KMS-11 (cell line): ENCODE data around the gene HEPHL1.

Experiments
- H2AFZ ChIP-seq: fragments of 200-600 bp; sonication (generic); 2 replicates; pipeline ENCODE4 v1.6.1; 2016; ENCODE audit warnings: antibody characterized with exemption, mixed run types, low read depth
- H3K27ac ChIP-seq: fragments of 200-600 bp; sonication (generic); 2 replicates; pipeline ENCODE4 v1.6.1; 2016; ENCODE audit warnings: mild to moderate bottlenecking, mixed run types
- H3K27me3 ChIP-seq: fragments of 200-600 bp; sonication (generic); 2 replicates; pipeline ENCODE4 v1.6.1; 2017; ENCODE audit warnings: mild to moderate bottlenecking, low read depth, mixed run types, moderate library complexity; ENCODE audit not compliant: insufficient read depth
- H3K36me3 ChIP-seq: fragments of 200-600 bp; sonication (generic); 2 replicates; pipeline ENCODE4 v1.6.1; 2017; ENCODE audit warnings: mild to moderate bottlenecking, mixed run types; ENCODE audit not compliant: insufficient read depth
- H3K4me1 ChIP-seq: fragments of 200-600 bp; sonication (generic); 2 replicates; pipeline ENCODE4 v1.6.1; 2016; ENCODE audit warnings: mild to moderate bottlenecking, low read depth, mixed run types; ENCODE audit not compliant: poor library complexity, severe bottlenecking
- H3K4me2 ChIP-seq: fragments of 200-600 bp; sonication (generic); 2 replicates; pipeline ENCODE4 v1.7.0; 2016; ENCODE audit warnings: mild to moderate bottlenecking, mixed run types
- H3K4me3 ChIP-seq: fragments of 200-600 bp; sonication (generic); IDR thresholded peaks from 2 replicates; pipeline ENCODE4 v1.6.1; 2017; ENCODE audit warnings: low read depth, low read length, mixed read lengths; ENCODE audit not compliant: insufficient read depth
- H3K79me2 ChIP-seq: fragments of 200-600 bp; sonication (generic); 2 replicates; pipeline ENCODE4 v1.6.1; 2016; ENCODE audit warnings: low read depth, mixed run types; ENCODE audit not compliant: insufficient read depth
- H3K9ac ChIP-seq: fragments of 200-600 bp; sonication (generic); 2 replicates; pipeline ENCODE4 v1.6.1; 2016; ENCODE audit warnings: mild to moderate bottlenecking, mixed run types
- H4K20me1 ChIP-seq: fragments of 200-600 bp; sonication (generic); 2 replicates; pipeline ENCODE4 v1.6.1; 2016; ENCODE audit warnings: mild to moderate bottlenecking, mixed run types; ENCODE audit not compliant: insufficient read depth
- CTCF ChIP-seq: fragments of 200-600 bp; sonication (generic); conservative IDR thresholded peaks from 2 replicates; pipeline ENCODE4 v1.6.1; 2017; ENCODE audit warnings: low read depth, mild to moderate bottlenecking, antibody characterized with exemption, low read length, moderate library complexity, mixed read lengths

The HEPHL1 gene

GRCh38 chr11:94120946-94121345 lies 99.8 kb downstream of the HEPHL1 start:
- no peak overlapping the region for H3K4me3 ChIP-seq
- TF ChIP-seq CTCF = no peak
- no peak overlapping the region for H3K27ac ChIP-seq
- no peaks in the 10 kb centered on the region for H3K4me1 ChIP-seq
- no peaks in the 10 kb centered on the region for H3K36me3 ChIP-seq
- H2AFZ ChIP-seq = no peak overlapping the region
- H3K79me2 ChIP-seq = no peaks in the 10 kb centered on the region
- H3K9ac ChIP-seq = no peak overlapping the region
- H3K4me2 ChIP-seq = no peak overlapping the region
- no peaks in the 10 kb centered on the region for H3K27me3 ChIP-seq
- H4K20me1 ChIP-seq = no peaks in the 10 kb centered on the region

- Histone ChIP-seq H4K20me1 (no peaks in the 10 kb centered on the region), H3K79me2 (no peaks in the 10 kb centered on the region; the same call in 1 of the 2 replicates), H3K4me2 (no peak overlapping the region), H3K36me3 (no peaks in the 10 kb centered on the region), H2AFZ (no peak overlapping the region), H3K4me1 (peaks cover 17% of the 10 kb centered on the region), H3K4me3 (no peak overlapping the region), H3K27me3 (no peaks in the 10 kb centered on the region), H3K27ac (no peak overlapping the region), H3K9ac (no peak overlapping the region)
- TF ChIP-seq CTCF = no peak
These were observed 104.4 kb downstream of the HEPHL1 start for GRCh38 chr11:94125407-94126115.

GRCh38 chr11:94127638-94128037 lies 106.5 kb downstream of the HEPHL1 start:
- H3K4me3 ChIP-seq = peak overlapping the region; percentile 34
- H3K36me3 ChIP-seq = no peaks in the 10 kb centered on the region
- H3K27ac ChIP-seq = peak overlapping the region; percentile 76; the same call in 1 of the 2 replicates
- no peaks in the 10 kb centered on the region for H3K27me3 ChIP-seq
- peak overlapping the region; percentile 89 for H2AFZ ChIP-seq
- no peak for TF ChIP-seq CTCF
- H3K79me2 ChIP-seq = peaks cover 11% of the 10 kb centered on the region; the same call in 1 of the 2 replicates
- peak overlapping the region; percentile 78; the same call in 1 of the 2 replicates for H3K9ac ChIP-seq
- H3K4me1 ChIP-seq = peaks cover 17% of the 10 kb centered on the region
- H4K20me1 ChIP-seq = no peaks in the 10 kb centered on the region
- peak overlapping the region; percentile 87 for H3K4me2 ChIP-seq

- H3K4me3 ChIP-seq = peak overlapping the region; percentile 34
- no peak for TF ChIP-seq CTCF
These were observed 107.2 kb downstream of the HEPHL1 start for GRCh38 chr11:94128291-94128745.

More at GRCh38 chr11:94128291-94128745, 107.2 kb downstream of the HEPHL1 start:
- H3K4me1 ChIP-seq = peaks cover 17% of the 10 kb centered on the region
- H2AFZ ChIP-seq = peak overlapping the region; percentile 89
- peak overlapping the region; percentile 76 for H3K27ac ChIP-seq
- no peaks in the 10 kb centered on the region for H3K36me3 ChIP-seq
- no peaks in the 10 kb centered on the region for H3K27me3 ChIP-seq
- H3K79me2 ChIP-seq = peaks cover 17% of the 10 kb centered on the region; the same call in 1 of the 2 replicates
- H4K20me1 ChIP-seq = no peaks in the 10 kb centered on the region
- H3K9ac ChIP-seq = peak overlapping the region; percentile 78
- peak overlapping the region; percentile 87 for H3K4me2 ChIP-seq
